A549 (cell line): Measurements from ENCODE around the gene DOC2A.
"Not testable (repeated sequence)": the region's sequence is repeated elsewhere in the genome, so short reads cannot be mapped to it uniquely, and the experiment has no call there.

Source experiments
- EP300 ChIP-seq, 2 experiments: fragments of >200 bp; sonication (Bioruptor Twin); formaldehyde crosslinking; IDR thresholded peaks; 2 replicates in 1 of 2; 3 replicates in 1 of 2; pipeline ENCODE4 v1.6.1; 2016 to 2017
- KDM1A ChIP-seq: fragments of 200-600 bp; sonication (generic); IDR thresholded peaks from 2 replicates; pipeline ENCODE4 v1.6.1; 2016; ENCODE audit warnings: low read depth, mild to moderate bottlenecking
- NR3C1 ChIP-seq: fragments of >200 bp; sonication (Bioruptor Twin); formaldehyde crosslinking; IDR thresholded peaks from 3 replicates; pipeline ENCODE4 v1.6.1; 2017
- PBX3 ChIP-seq: IDR thresholded peaks from 2 replicates; pipeline ENCODE4 v1.6.1; 2012
- POLR2A ChIP-seq: IDR thresholded peaks from 2 replicates; pipeline ENCODE4 v1.6.1; 2012; ENCODE audit warnings: mild to moderate bottlenecking, low read length
- RARB ChIP-seq: fragments of 250-450 bp; sonication (Bioruptor Pico); IDR thresholded peaks from 2 replicates; pipeline ENCODE4 v1.8.0; 2021; ENCODE audit warnings: mild to moderate bottlenecking, moderate library complexity
- RCOR1 ChIP-seq: fragments of 150-350 bp; IDR thresholded peaks from 2 replicates; pipeline ENCODE4 v1.6.1; 2014; ENCODE audit warnings: antibody characterized with exemption, low read length, low read depth
- ZSCAN20 ChIP-seq: fragments of 250-450 bp; sonication (Bioruptor Pico); IDR thresholded peaks from 2 replicates; pipeline ENCODE4 v1.8.0; 2022; ENCODE audit warnings: mild to moderate bottlenecking, moderate library complexity
- TF ChIP-seq, protein P1 (sequence below): fragments of >200 bp; sonication (Bioruptor Twin); formaldehyde crosslinking; IDR thresholded peaks from 3 replicates; pipeline ENCODE4 v1.5.1; 2016

- not testable (repeated sequence) for TF ChIP-seq POLR2A; NR3C1; EP300 (IDR thresholded peaks at IDR 0.05); PBX3; ZSCAN20 (CRISPR knock-in tag); KDM1A; RCOR1; RARB
- TF ChIP-seq, protein P1, sequence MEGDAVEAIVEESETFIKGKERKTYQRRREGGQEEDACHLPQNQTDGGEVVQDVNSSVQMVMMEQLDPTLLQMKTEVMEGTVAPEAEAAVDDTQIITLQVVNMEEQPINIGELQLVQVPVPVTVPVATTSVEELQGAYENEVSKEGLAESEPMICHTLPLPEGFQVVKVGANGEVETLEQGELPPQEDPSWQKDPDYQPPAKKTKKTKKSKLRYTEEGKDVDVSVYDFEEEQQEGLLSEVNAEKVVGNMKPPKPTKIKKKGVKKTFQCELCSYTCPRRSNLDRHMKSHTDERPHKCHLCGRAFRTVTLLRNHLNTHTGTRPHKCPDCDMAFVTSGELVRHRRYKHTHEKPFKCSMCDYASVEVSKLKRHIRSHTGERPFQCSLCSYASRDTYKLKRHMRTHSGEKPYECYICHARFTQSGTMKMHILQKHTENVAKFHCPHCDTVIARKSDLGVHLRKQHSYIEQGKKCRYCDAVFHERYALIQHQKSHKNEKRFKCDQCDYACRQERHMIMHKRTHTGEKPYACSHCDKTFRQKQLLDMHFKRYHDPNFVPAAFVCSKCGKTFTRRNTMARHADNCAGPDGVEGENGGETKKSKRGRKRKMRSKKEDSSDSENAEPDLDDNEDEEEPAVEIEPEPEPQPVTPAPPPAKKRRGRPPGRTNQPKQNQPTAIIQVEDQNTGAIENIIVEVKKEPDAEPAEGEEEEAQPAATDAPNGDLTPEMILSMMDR = not testable (repeated sequence)
These were observed 29.9 kb upstream of the DOC2A start for GRCh38 chr16:30040690-30041089.
